OCI-LY7 (cell line): ENCODE data around the gene HOXD8. TPM values are rescaled to one million over a fixed set of nuclear protein-coding genes. Genes with fewer than 3 reads are reported as not detected.

Experiments
- BruUV-seq: library from RNA; stranded (reverse); fragments of 400-500 nt; replicated peaks from 2 replicates; lab custom pipeline; 2021; lab: Mats Ljungman, UMichigan
- CTCF ChIA-PET: fragments of 300-600 bp; sonication (Branson Sonifier 250); formaldehyde crosslinking; loops from one replicate; lab custom pipeline; 2022; ENCODE audit warnings: antibody characterized with exemption; ENCODE audit not compliant: unreplicated experiment; lab: Charles Lee
- POLR2A ChIA-PET: fragments of 300-600 bp; sonication (Branson Sonifier 250); formaldehyde crosslinking; loops from one replicate; lab custom pipeline; 2022; ENCODE audit warnings: antibody characterized with exemption; lab: Charles Lee
- DNase-seq: peaks from one replicate; pipeline ENCODE4 v3.0.0-alpha.2; 2015; ENCODE audit warnings: low spot score
- H2AFZ ChIP-seq: fragments of 200-600 bp; sonication (generic), shearing (Covaris generic); 2 replicates; pipeline ENCODE4 v1.6.1; 2014; ENCODE audit warnings: mild to moderate bottlenecking, antibody characterized with exemption, low read length, moderate library complexity
- H3K27ac ChIP-seq: fragments of 200-600 bp; sonication (generic); 2 replicates; pipeline ENCODE4 v1.5.1; 2014; ENCODE audit warnings: mixed run types, low read depth, mild to moderate bottlenecking, moderate library complexity, low read length, inconsistent platforms; ENCODE audit not compliant: poor library complexity, severe bottlenecking
- H3K36me3 ChIP-seq: fragments of 200-600 bp; sonication (generic); 2 replicates; pipeline ENCODE4 v1.6.1; 2014; ENCODE audit warnings: mild to moderate bottlenecking, antibody characterized with exemption, low read length, moderate library complexity, mixed read lengths; ENCODE audit not compliant: insufficient read depth
- H3K4me1 ChIP-seq: fragments of 200-600 bp; sonication (generic); 2 replicates; pipeline ENCODE4 v1.5.1; 2014; ENCODE audit warnings: mild to moderate bottlenecking, low read length; ENCODE audit not compliant: insufficient read depth, poor library complexity, severe bottlenecking
- H3K4me2 ChIP-seq: fragments of 200-600 bp; sonication (generic); 2 replicates; pipeline ENCODE4 v1.6.1; 2014; ENCODE audit warnings: mild to moderate bottlenecking, low read length
- H3K4me3 ChIP-seq: fragments of 200-600 bp; sonication (generic); 2 replicates; pipeline ENCODE4 v1.5.1; 2014; ENCODE audit warnings: mild to moderate bottlenecking, low read depth, low read length; ENCODE audit not compliant: poor library complexity, severe bottlenecking
- H3K79me2 ChIP-seq: fragments of 200-600 bp; sonication (generic); 2 replicates; pipeline ENCODE4 v1.6.1; 2016; ENCODE audit warnings: low read depth, mild to moderate bottlenecking, low read length, moderate library complexity, mixed read lengths; ENCODE audit not compliant: insufficient read depth
- H3K9me2 ChIP-seq: fragments of 200-600 bp; sonication (generic); 2 replicates; pipeline ENCODE4 v1.6.1; 2016; ENCODE audit warnings: mild to moderate bottlenecking, low read length, mixed read lengths; ENCODE audit not compliant: insufficient read depth
- H3K9me3 ChIP-seq: fragments of 200-600 bp; sonication (generic); 2 replicates; pipeline ENCODE4 v1.6.1; 2014; ENCODE audit warnings: mild to moderate bottlenecking, mixed run types, low read length, mixed read lengths
- H4K20me1 ChIP-seq: fragments of 200-600 bp; sonication (generic); 2 replicates; pipeline ENCODE4 v1.6.1; 2014; ENCODE audit warnings: mild to moderate bottlenecking, antibody characterized with exemption, low read length, moderate library complexity, mixed read lengths; ENCODE audit not compliant: insufficient read depth
- EZH2phosphoT487 ChIP-seq: fragments of 200-600 bp; sonication (generic); IDR thresholded peaks from 2 replicates; pipeline ENCODE4 v1.6.1; 2018; ENCODE audit warnings: low read depth, borderline replicate concordance, mild to moderate bottlenecking, mixed run types, antibody characterized with exemption, low read length, moderate library complexity, mixed read lengths
- intact Hi-C: fragments of 100-400 bp; cut with micrococcal nuclease; formaldehyde crosslinking; loops from one replicate; pipeline ENCODE4 v1.10.0; 2022; ENCODE audit not compliant: unreplicated experiment
- total RNA-seq, 2 experiments: library from RNA; depleted of rRNA in 1 of 2; stranded (reverse); fragments of >200 nt in 1 of 2; shearing (Covaris generic) in 1 of 2; gene quantifications; 2 replicates each; pipeline ENCODE4 v1.2.3, GENCODE V29; 2014 to 2022
- TF ChIP-seq, protein P1 (sequence below): fragments of 200-600 bp; sonication (generic); conservative IDR thresholded peaks from 2 replicates; pipeline ENCODE4 v1.5.1; 2014; ENCODE audit warnings: mild to moderate bottlenecking, antibody characterized with exemption, low read length, moderate library complexity, mixed read lengths

The HOXD8 gene
- total RNA-seq, 2 experiments from 2014 or later: not detected

DNA sequence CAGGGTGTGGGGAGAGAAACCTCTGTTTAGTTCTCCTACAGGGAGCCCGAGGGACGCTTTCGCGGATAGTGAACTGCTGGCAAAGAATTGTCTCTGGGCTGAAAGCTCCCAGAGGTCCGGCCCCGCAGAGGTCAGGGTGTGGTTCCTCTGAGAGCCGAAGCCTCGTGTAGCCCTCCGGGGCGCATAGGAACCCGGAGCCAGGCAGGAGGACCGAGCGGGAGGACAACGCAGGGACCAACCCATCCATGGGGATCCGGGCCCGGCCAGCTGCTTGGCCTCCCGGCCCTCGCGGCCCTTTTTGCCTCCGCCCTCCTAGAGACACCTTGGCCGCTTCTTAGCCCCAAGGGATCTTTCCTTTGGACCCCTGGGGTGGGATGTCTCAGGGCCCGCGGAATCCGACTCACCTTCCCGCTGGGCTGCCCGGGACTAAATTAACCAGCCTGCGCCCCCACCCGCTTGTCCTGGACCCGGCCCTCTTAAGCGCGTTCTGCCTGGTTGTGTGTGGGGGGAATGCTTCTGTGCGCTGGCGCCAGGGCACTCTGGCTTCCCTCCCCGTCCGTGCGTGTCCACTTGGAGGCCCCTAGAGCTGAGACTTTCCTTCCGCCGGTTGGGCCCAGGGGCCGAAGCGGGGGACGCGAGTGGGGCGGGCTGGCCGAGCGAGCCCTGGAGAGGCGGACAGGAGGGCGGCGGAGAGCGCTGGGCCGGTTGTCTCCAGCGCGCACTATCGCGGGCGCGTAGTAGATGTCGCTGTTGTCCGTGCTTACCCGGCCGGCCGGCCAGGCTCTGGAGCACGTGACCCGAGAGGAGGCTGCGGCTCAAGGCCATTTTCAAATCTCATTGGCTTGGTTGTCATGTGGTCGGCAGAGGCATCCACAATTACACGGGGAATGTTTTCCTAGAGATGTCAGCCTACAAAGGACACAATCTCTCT, 13.4 kb upstream of the HOXD8 start, which contains the start of gene HOXD10:
Gene HOXD10 (plus strand): TSS at position 896 of the 931 bp plus-strand sequence. CDS start 56 bp downstream, outside the sequence.
- H4K20me1 ChIP-seq: no peaks in the 10 kb centered on the region
- H3K4me2 ChIP-seq: no peak within 1 kb of the TSS
- H3K9me2 ChIP-seq: no peaks in the 10 kb centered on the region
- no peaks in the 10 kb centered on the region for H3K79me2 ChIP-seq
- H3K9me3 ChIP-seq: no peaks in the 10 kb centered on the region
- no peaks in the 10 kb centered on the region for H3K36me3 ChIP-seq
- intact Hi-C loops: no loop called here
- BruUV-seq: no TSS peak
- no peak within 1 kb of the TSS for H2AFZ ChIP-seq
- no peaks in the 10 kb centered on the region for H3K4me1 ChIP-seq
- CTCF ChIA-PET: no interaction called here
- H3K4me3 ChIP-seq: no peak within 1 kb of the TSS
- DNase-seq: no peak
- TF ChIP-seq, protein P1, sequence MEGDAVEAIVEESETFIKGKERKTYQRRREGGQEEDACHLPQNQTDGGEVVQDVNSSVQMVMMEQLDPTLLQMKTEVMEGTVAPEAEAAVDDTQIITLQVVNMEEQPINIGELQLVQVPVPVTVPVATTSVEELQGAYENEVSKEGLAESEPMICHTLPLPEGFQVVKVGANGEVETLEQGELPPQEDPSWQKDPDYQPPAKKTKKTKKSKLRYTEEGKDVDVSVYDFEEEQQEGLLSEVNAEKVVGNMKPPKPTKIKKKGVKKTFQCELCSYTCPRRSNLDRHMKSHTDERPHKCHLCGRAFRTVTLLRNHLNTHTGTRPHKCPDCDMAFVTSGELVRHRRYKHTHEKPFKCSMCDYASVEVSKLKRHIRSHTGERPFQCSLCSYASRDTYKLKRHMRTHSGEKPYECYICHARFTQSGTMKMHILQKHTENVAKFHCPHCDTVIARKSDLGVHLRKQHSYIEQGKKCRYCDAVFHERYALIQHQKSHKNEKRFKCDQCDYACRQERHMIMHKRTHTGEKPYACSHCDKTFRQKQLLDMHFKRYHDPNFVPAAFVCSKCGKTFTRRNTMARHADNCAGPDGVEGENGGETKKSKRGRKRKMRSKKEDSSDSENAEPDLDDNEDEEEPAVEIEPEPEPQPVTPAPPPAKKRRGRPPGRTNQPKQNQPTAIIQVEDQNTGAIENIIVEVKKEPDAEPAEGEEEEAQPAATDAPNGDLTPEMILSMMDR: no peak
- no peak for TF ChIP-seq EZH2phosphoT487
- no peak within 1 kb of the TSS for H3K27ac ChIP-seq
- POLR2A ChIA-PET: no interaction called here

GRCh38 chr2:176117162-176117822, 12.2 kb upstream of the HOXD8 start:
- Histone ChIP-seq H4K20me1 (no peaks in the 10 kb centered on the region), H3K4me3 (no peak overlapping the region), H3K36me3 (no peaks in the 10 kb centered on the region), H3K4me1 (no peaks in the 10 kb centered on the region), H3K9me3 (no peaks in the 10 kb centered on the region), H2AFZ (no peak overlapping the region), H3K27ac (no peak overlapping the region), H3K4me2 (no peak overlapping the region), H3K79me2 (no peaks in the 10 kb centered on the region), H3K9me2 (no peaks in the 10 kb centered on the region)
- BruUV-seq: no TSS peak
- ChIA-PET CTCF (no interaction called here), POLR2A (no interaction called here)
- TF ChIP-seq, protein P1: no peak
- DNase-seq: no peak
- intact Hi-C loops: no loop called here
